Daoy (cell line): ENCODE measurements around the gene CRELD2. TPM values are rescaled to one million over a fixed set of nuclear protein-coding genes. Genes with fewer than 3 reads are reported as not detected.
A peak's percentile ranks its signal among the peaks of the same experiment; 100 is the strongest.

ENCODE experiments used
- DNase-seq: peaks from one replicate; pipeline ENCODE4 v3.0.0-alpha.2; 2015; ENCODE audit warnings: low read depth
- total RNA-seq: library from RNA; depleted of rRNA; stranded (reverse); fragments of >200 nt; shearing (Covaris generic); gene quantifications from 2 replicates; pipeline ENCODE4 v1.2.3, GENCODE V29; 2014

CRELD2 gene
- total RNA-seq, 1 experiment from 2014 or later = 59.4 TPM

- DNase-seq = peak; percentile 18
Observed at GRCh38 chr22:49966774-49967705, 48.6 kb downstream of the CRELD2 start.

GRCh38 chr22:49967706-49968208 is 49.3 kb downstream of the CRELD2 start:
- peak; percentile 9 for DNase-seq

- DNase-seq = peak; percentile 6
Observed at GRCh38 chr22:49968313-49968830, 49.9 kb downstream of the CRELD2 start.

GRCh38 chr22:49968831-49969661 is 50.6 kb downstream of the CRELD2 start:
- peak; percentile 3 for DNase-seq

- peak; percentile 3 for DNase-seq
Observed at GRCh38 chr22:49969751-49970527, 51.5 kb downstream of the CRELD2 start.

GRCh38 chr22:49970528-49971231 is 52.2 kb downstream of the CRELD2 start:
- peak; percentile 99 for DNase-seq

GRCh38 chr22:49971232-49972162 is 53.1 kb downstream of the CRELD2 start:
- peak; percentile 65 for DNase-seq

- DNase-seq = peak; percentile 1
Observed at GRCh38 chr22:49972163-49973017, 54.0 kb downstream of the CRELD2 start.

GRCh38 chr22:49973018-49973961 is 54.9 kb downstream of the CRELD2 start:
- peak; percentile 12 for DNase-seq

- DNase-seq = peak; percentile 13
Observed at GRCh38 chr22:49975543-49976389, 57.3 kb downstream of the CRELD2 start.

GRCh38 chr22:49976439-49977175 is 58.2 kb downstream of the CRELD2 start:
- peak; percentile 22 for DNase-seq
